ENCODE results near the gene RNFT2.
"Not testable (repeated sequence)": the region's sequence is repeated elsewhere in the genome, so short reads cannot be mapped to it uniquely, and the experiment has no call there.

The RNFT2 gene

GRCh38 chr12:116710370-116711150, 27.6 kb upstream of the RNFT2 start:
- no peak for DNase-seq (ENCODE audit: low spot score)

- DNase-seq (ENCODE audit: low spot score), result no peak
These were observed 25.4 kb upstream of the RNFT2 start for GRCh38 chr12:116712458-116713303.

GRCh38 chr12:116713527-116713926, 24.6 kb upstream of the RNFT2 start:
- DNase-seq (ENCODE audit: low spot score), result no peak

GRCh38 chr12:116714175-116714574, 23.9 kb upstream of the RNFT2 start:
- DNase-seq (ENCODE audit: low spot score), result no peak

- no peak for DNase-seq (ENCODE audit: low spot score)
These were observed 20.4 kb upstream of the RNFT2 start for GRCh38 chr12:116717466-116718437.

GRCh38 chr12:116718655-116719454, 19.3 kb upstream of the RNFT2 start:
- no peak for DNase-seq (ENCODE audit: low spot score)

- DNase-seq (ENCODE audit: low spot score), result no peak
These were observed 18.2 kb upstream of the RNFT2 start for GRCh38 chr12:116719731-116720528.

- DNase-seq (ENCODE audit: low spot score), result no peak
These were observed 15.9 kb upstream of the RNFT2 start for GRCh38 chr12:116722245-116722644.

- no peak for DNase-seq (ENCODE audit: low spot score)
These were observed 11.4 kb upstream of the RNFT2 start for GRCh38 chr12:116726694-116727093.

GRCh38 chr12:116727261-116727660, 10.9 kb upstream of the RNFT2 start:
- no peak for DNase-seq (ENCODE audit: low spot score)

GRCh38 chr12:116727891-116728290, 10.2 kb upstream of the RNFT2 start:
- no peak for DNase-seq (ENCODE audit: low spot score)

GRCh38 chr12:116731801-116732200, 6.3 kb upstream of the RNFT2 start:
- DNase-seq (ENCODE audit: low spot score), result no peak

GRCh38 chr12:116734156-116734768, 3.9 kb upstream of the RNFT2 start:
- no peak for DNase-seq (ENCODE audit: low spot score)

GRCh38 chr12:116735084-116735483, 3.0 kb upstream of the RNFT2 start:
- DNase-seq (ENCODE audit: low spot score), result no peak

GRCh38 chr12:116735951-116736599, 2.0 kb upstream of the RNFT2 start:
- no peak for DNase-seq (ENCODE audit: low spot score)

- peak; percentile 66 for DNase-seq (ENCODE audit: low spot score)
These were observed 947 bp upstream of the RNFT2 start for GRCh38 chr12:116736962-116737773.

GRCh38 chr12:116739381-116739887, 1.3 kb downstream of the RNFT2 start:
- DNase-seq (ENCODE audit: low spot score), result no peak

- not testable (repeated sequence) for DNase-seq (ENCODE audit: low spot score)
These were observed 4.7 kb downstream of the RNFT2 start for GRCh38 chr12:116742787-116743186.
